Measurements from ENCODE around the gene CC2D1B.

Gene CC2D1B

GRCh38 chr1:52358851-52359497 lies 7.0 kb downstream of the CC2D1B start:
- DNase-seq: no peak

GRCh38 chr1:52357397-52357796 lies 8.6 kb downstream of the CC2D1B start:
- no peak for DNase-seq

GRCh38 chr1:52356818-52357355 lies 9.1 kb downstream of the CC2D1B start:
- no peak for DNase-seq

GRCh38 chr1:52355847-52356505 lies 10.0 kb downstream of the CC2D1B start:
- no peak for DNase-seq

- no peak for DNase-seq
These were observed 10.6 kb downstream of the CC2D1B start for GRCh38 chr1:52355436-52355835.

GRCh38 chr1:52352690-52353089 lies 13.3 kb downstream of the CC2D1B start:
- no peak for DNase-seq

- no peak for DNase-seq
These were observed 17.2 kb downstream of the CC2D1B start for GRCh38 chr1:52348704-52349300.

GRCh38 chr1:52346653-52347052 lies 19.4 kb downstream of the CC2D1B start:
- no peak for DNase-seq

- DNase-seq: no peak
These were observed 20.8 kb downstream of the CC2D1B start for GRCh38 chr1:52345252-52345651.

GRCh38 chr1:52343979-52344378 lies 22.0 kb downstream of the CC2D1B start:
- no peak for DNase-seq

- no peak for DNase-seq
These were observed 24.2 kb downstream of the CC2D1B start for GRCh38 chr1:52341655-52342260.

- no peak for DNase-seq
These were observed 28.6 kb downstream of the CC2D1B start for GRCh38 chr1:52337439-52337838.

- DNase-seq: no peak
These were observed 31.0 kb downstream of the CC2D1B start for GRCh38 chr1:52334906-52335528.

GRCh38 chr1:52332411-52332810 lies 33.6 kb downstream of the CC2D1B start:
- no peak for DNase-seq

- DNase-seq: no peak
These were observed 37.4 kb downstream of the CC2D1B start for GRCh38 chr1:52328615-52329014.

- no peak for DNase-seq
These were observed 40.2 kb downstream of the CC2D1B start for GRCh38 chr1:52325786-52326185.

GRCh38 chr1:52323731-52324130 lies 42.3 kb downstream of the CC2D1B start:
- no peak for DNase-seq

GRCh38 chr1:52321061-52321460 lies 44.9 kb downstream of the CC2D1B start:
- no peak for DNase-seq

- DNase-seq: no peak
These were observed 59.6 kb downstream of the CC2D1B start for GRCh38 chr1:52306227-52307006.

GRCh38 chr1:52305417-52306226 lies 60.4 kb downstream of the CC2D1B start:
- DNase-seq: no peak
